ENCODE measurements around the gene NAP1L4. TPM values are rescaled to one million over a fixed set of nuclear protein-coding genes. Genes with fewer than 3 reads are reported as not detected.

The NAP1L4 gene
- total RNA-seq, 1 experiment from 2014 or later = 274 TPM

- H3K27me3 ChIP-seq (ENCODE audit: control insufficient read depth, insufficient read depth, low read length) = no peaks in the 10 kb centered on the region
- no peak overlapping the region for H3K27ac ChIP-seq (ENCODE audit: low read length)
- BruUV-seq (replicated peaks) = no TSS peak
- in situ Hi-C loops (cut with HindIII; ENCODE audit: low pct_unique_long_range_greater_than_20kb, low sequenced_read_pairs) (no loop called here), intact Hi-C loops (cut with micrococcal nuclease; ENCODE audit: unreplicated experiment) (no loop called here)
- H3K4me1 ChIP-seq (ENCODE audit: control insufficient read depth, insufficient read depth, low read length) = no peaks in the 10 kb centered on the region
- no peak for TF ChIP-seq TCF7L2 (IDR thresholded peaks at IDR 0.05; ENCODE audit: low read depth, low read length)
- H3K4me3 ChIP-seq (ENCODE audit: low read depth in 2 of 2, low read length in 2 of 2) = no peak overlapping the region
- ChIA-PET POLR2A (no interaction called here), CTCF (interaction anchor here (0.6 kb wide), 1 partner anchor 102 kb away, joined by 3 read pairs; no protein-coding TSS in a partner anchor)
- DNase-seq (ENCODE audit: low read depth, low spot score) = no peak
- ATAC-seq = no peak
- H3K9me3 ChIP-seq (ENCODE audit: control insufficient read depth, insufficient read depth, low read depth, low read length) = no peaks in the 10 kb centered on the region
- H3K36me3 ChIP-seq (ENCODE audit: control insufficient read depth, insufficient read depth, low read length) = peaks cover 25% of the 10 kb centered on the region
Observed at GRCh38 chr11:3008746-3009336, 16.7 kb upstream of the NAP1L4 start.

- in situ Hi-C loops (cut with HindIII; ENCODE audit: low pct_unique_long_range_greater_than_20kb, low sequenced_read_pairs) (no loop called here), intact Hi-C loops (cut with micrococcal nuclease; ENCODE audit: unreplicated experiment) (no loop called here)
- BruUV-seq (replicated peaks) = no TSS peak
- ATAC-seq = no peak
- TF ChIP-seq REST (IDR thresholded peaks at IDR 0.05; ENCODE audit: insufficient read depth in 1 of 2, low read depth in 2 of 2, low read length in 1 of 2) (no peak), POLR2AphosphoS5 (IDR thresholded peaks at IDR 0.05; ENCODE audit: low read depth, low read length) (no peak), CTCF (IDR thresholded peaks at IDR 0.05) (no peak), TCF7L2 (IDR thresholded peaks at IDR 0.05; ENCODE audit: low read depth, low read length) (no peak), SIN3A (IDR thresholded peaks at IDR 0.05; ENCODE audit: borderline replicate concordance, insufficient read depth, low read depth, low read length) (no peak)
- H3K4me1 ChIP-seq (ENCODE audit: control insufficient read depth, insufficient read depth, low read length) = peaks cover under 1% of the 10 kb centered on the region; the same call in 1 of the 2 replicates
- ChIA-PET CTCF (interaction anchor here (0.7 to 1.1 kb wide), 3 partner anchors 14 to 78 kb away, joined by 3 to 4 read pairs (median 4); no protein-coding TSS in a partner anchor), POLR2A (no interaction called here)
- no peak for DNase-seq (ENCODE audit: low read depth, low spot score)
- H3K9me3 ChIP-seq (ENCODE audit: control insufficient read depth, insufficient read depth, low read depth, low read length) = no peaks in the 10 kb centered on the region
- H3K36me3 ChIP-seq (ENCODE audit: control insufficient read depth, insufficient read depth, low read length) = peaks cover 24% of the 10 kb centered on the region
- H3K4me3 ChIP-seq (ENCODE audit: low read depth in 2 of 2, low read length in 2 of 2) = no peak overlapping the region
- no peaks in the 10 kb centered on the region for H3K27me3 ChIP-seq (ENCODE audit: control insufficient read depth, insufficient read depth, low read length)
- no peak overlapping the region for H3K27ac ChIP-seq (ENCODE audit: low read length)
Observed at GRCh38 chr11:3007404-3008010, 15.4 kb upstream of the NAP1L4 start.

Data from Panc1 (cell line).